Adrenal gland (tissue), 12 donors: ENCODE results near the gene GIMAP5. TPM values are rescaled to one million over a fixed set of nuclear protein-coding genes. Genes with fewer than 3 reads are reported as not detected.

ENCODE experiments used
- DNase-seq, 7 donors: peaks; one replicate each; pipeline ENCODE4 v3.0.0-alpha.2; 2019 to 2020
- H3K27ac ChIP-seq, 5 donors: fragments of 200-600 bp; sonication (generic) in 4 of 5; 1 replicate in 3 of 5; 2 replicates in 2 of 5; pipeline versions ENCODE4 v1.5.1 to v1.8.0; 2016 to 2020; ENCODE audit warnings: mild to moderate bottlenecking in 1 of 5
- H3K27me3 ChIP-seq: fragments of 200-600 bp; 2 replicates; pipeline ENCODE4 v1.8.0; 2021
- H3K36me3 ChIP-seq, 2 donors: fragments of 200-600 bp; replicated peaks in 1 of 2; 1 replicate in 1 of 2; 2 replicates in 1 of 2; pipeline versions ENCODE4 v1.5.1 to v1.8.0; 2018 to 2022
- H3K4me1 ChIP-seq, 2 donors: fragments of 200-600 bp; replicated peaks in 1 of 2; 1 replicate in 1 of 2; 2 replicates in 1 of 2; pipeline versions ENCODE4 v1.5.1 to v1.8.0; 2018 to 2021
- H3K4me3 ChIP-seq, 4 donors: fragments of 200-600 bp; sonication (generic) in 3 of 4; one replicate each; pipeline ENCODE4 v1.5.1; 2016 to 2018
- H3K9me3 ChIP-seq, 3 donors: fragments of 200-600 bp; sonication (generic) in 1 of 3; replicated peaks in 1 of 3; 1 replicate in 2 of 3; 2 replicates in 1 of 3; pipeline versions ENCODE4 v1.5.1 to v1.8.0; 2016 to 2021
- POLR2A ChIP-seq, 2 donors: fragments of 450-650 bp; IDR thresholded peaks; one replicate each; pipeline ENCODE4 v1.6.1; 2017; ENCODE audit warnings: antibody characterized with exemption in 2 of 2, mild to moderate bottlenecking in 2 of 2, moderate library complexity in 1 of 2
- WGBS, 4 donors: extraction: QIAGEN DNeasy Blood & Tissue Kit in 2 of 4; methylation state at CpG; one replicate each; pipeline versions ENCODE4 v1.1.5 to v1.1.7; 2013 to 2017; 5-methylcytosine and 5-hydroxymethylcytosine counted together
- intact Hi-C, 2 donors: fragments of 100-400 bp; cut with DNase I; formaldehyde crosslinking; loops; one replicate each; pipeline versions ENCODE4 v1.14.1 to v1.15.0; 2022 to 2023
- polyA plus RNA-seq, 3 donors: library from polyadenylated mRNA; stranded (reverse); fragments of 200-250 nt in 2 of 3; fragments of 350-450 nt in 1 of 3; fragmentation: Illumina TruSeq in 1 of 3; extraction: RNeasy Lipid Tissue Mini Kit (QIAGEN cat#74804) in 1 of 3; gene quantifications; one replicate each; pipeline ENCODE4 v1.2.3, GENCODE V29; 2013 to 2014
- total RNA-seq, 9 donors: library from RNA; depleted of rRNA in 4 of 9; stranded (reverse); fragments of >200 nt in 4 of 9; fragments of 120-200 nt in 1 of 9; fragmentation: NEBNext Ultra II Directional in 1 of 9; extraction: Animal tissue kit (Norgen Biotek cat#: 25700) in 1 of 9; gene quantifications; one replicate each; pipeline versions ENCODE4 v1.1.0 to v1.2.4, GENCODE V29; 2013 to 2023
- TF ChIP-seq, protein P1 (sequence below), 6 experiments: fragments of 450-650 bp in 4 of 6; fragments of 200-600 bp in 2 of 6; sonication (generic) in 1 of 6; IDR thresholded peaks; 1 replicate in 5 of 6; 2 replicates in 1 of 6; pipeline versions ENCODE4 v1.5.1 to v1.8.0; 2016 to 2021; ENCODE audit warnings: antibody characterized with exemption in 6 of 6, mild to moderate bottlenecking in 2 of 6, moderate library complexity in 1 of 6
- donor health status: healthy with polysubstance abuse.
- donor health status: Bipolar disorder and iron deficiency.
- donor health status: DM: yes; HTN: yes; CAD: no.
- donor health status: DM: no; HTN: no; CAD: no.
- donor health status: DM: no; HTN: no; CAD: no.
- donor health status: DM: yes; HTN: yes; CAD: no.

Gene GIMAP5
- total and polyA plus RNA-seq, 12 donors, result 7.9 to 65.0 (median 19.2) TPM

DNA sequence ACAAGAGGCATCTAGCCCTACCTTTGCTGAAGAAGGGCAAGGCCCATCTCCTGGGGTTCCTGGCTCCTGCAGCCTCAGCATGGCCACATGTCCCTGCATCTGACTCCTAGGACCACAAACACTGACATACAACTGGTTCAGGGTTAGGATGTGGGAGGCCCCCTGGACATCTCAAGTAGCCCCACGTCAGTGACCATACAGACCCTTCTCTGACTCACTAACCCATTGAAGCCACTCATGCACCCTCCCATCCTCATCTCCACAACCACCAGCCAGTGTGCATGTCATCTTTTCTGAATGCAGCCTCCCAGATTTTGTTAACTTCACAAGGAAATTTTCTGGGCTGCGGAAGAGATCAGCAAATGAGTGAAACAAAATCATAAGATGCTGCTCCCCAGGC, 44.7 kb downstream of the GIMAP5 start:
- TF ChIP-seq, protein P1, sequence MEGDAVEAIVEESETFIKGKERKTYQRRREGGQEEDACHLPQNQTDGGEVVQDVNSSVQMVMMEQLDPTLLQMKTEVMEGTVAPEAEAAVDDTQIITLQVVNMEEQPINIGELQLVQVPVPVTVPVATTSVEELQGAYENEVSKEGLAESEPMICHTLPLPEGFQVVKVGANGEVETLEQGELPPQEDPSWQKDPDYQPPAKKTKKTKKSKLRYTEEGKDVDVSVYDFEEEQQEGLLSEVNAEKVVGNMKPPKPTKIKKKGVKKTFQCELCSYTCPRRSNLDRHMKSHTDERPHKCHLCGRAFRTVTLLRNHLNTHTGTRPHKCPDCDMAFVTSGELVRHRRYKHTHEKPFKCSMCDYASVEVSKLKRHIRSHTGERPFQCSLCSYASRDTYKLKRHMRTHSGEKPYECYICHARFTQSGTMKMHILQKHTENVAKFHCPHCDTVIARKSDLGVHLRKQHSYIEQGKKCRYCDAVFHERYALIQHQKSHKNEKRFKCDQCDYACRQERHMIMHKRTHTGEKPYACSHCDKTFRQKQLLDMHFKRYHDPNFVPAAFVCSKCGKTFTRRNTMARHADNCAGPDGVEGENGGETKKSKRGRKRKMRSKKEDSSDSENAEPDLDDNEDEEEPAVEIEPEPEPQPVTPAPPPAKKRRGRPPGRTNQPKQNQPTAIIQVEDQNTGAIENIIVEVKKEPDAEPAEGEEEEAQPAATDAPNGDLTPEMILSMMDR (IDR thresholded peaks at IDR 0.05), result no peak
- TF ChIP-seq POLR2A (IDR thresholded peaks at IDR 0.05), result no peak
- H3K27ac ChIP-seq, result no peak overlapping the region
- no peak overlapping the region for H3K4me3 ChIP-seq
- no peak for DNase-seq
- intact Hi-C loops, result loop anchor here (10.0 kb wide), 2 partner anchors 93 to 203 kb away; no protein-coding TSS in a partner anchor
- no peaks in the 10 kb centered on the region for H3K9me3 ChIP-seq
- no peaks in the 10 kb centered on the region for H3K27me3 ChIP-seq
- H3K4me1 ChIP-seq, result peaks cover 0 to 11% of the 10 kb centered on the region in 2 donors
- no peaks in the 10 kb centered on the region for H3K36me3 ChIP-seq
- 91 to 100% (median 96%) methylated on average over 1 to 2 of the region's 2 CpGs for WGBS, 4 donors

DNA sequence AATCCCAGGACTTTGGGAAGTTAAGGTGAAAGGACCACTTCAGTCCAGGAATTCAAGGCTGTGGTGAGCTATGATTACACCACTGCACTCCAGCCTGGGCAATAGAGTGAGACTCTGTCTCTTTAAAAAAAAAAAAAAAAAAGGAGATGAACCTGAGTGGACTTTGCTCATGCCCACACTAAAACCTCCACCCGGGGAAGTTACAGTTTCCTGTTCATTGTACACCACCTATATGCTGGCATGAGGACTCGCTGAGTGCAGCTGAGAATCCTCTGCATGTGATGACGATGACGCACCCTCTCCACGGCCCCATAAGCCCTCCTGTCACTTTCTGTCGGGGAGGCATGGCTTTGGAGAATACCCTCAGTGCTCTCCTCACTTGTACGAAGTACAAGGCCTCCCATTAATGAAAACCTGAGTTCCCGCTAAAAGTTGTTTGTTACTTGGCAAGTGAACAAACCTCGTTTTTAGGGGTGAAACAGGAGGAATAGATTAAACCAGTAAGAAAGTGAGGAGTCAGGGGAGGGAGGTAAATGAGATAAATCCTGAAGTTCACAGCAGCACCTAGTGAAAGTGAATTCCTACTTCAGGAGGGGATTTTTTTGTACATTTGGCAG, 47.0 kb downstream of the GIMAP5 start:
- Histone ChIP-seq H3K27me3 (no peaks in the 10 kb centered on the region), H3K36me3 (no peaks in the 10 kb centered on the region), H3K9me3 (no peaks in the 10 kb centered on the region), H3K27ac (peak overlapping the region in 1 of 5 donors; percentile 85), H3K4me1 (peaks cover 11 to 28% of the 10 kb centered on the region in 2 donors), H3K4me3 (no peak overlapping the region)
- WGBS, 4 donors, result 59 to 77% (median 67%) methylated on average over 9 of the region's 9 CpGs
- TF ChIP-seq POLR2A (IDR thresholded peaks at IDR 0.05), result no peak
- TF ChIP-seq, protein P1 (IDR thresholded peaks at IDR 0.05), result no peak
- DNase-seq, result no peak
- intact Hi-C loops, result loop anchor here (10.0 kb wide), 2 partner anchors 91 to 201 kb away; no protein-coding TSS in a partner anchor

GRCh38 chr7:150784954-150785353, 47.7 kb downstream of the GIMAP5 start:
- Histone ChIP-seq H3K4me3 (no peak overlapping the region), H3K4me1 (peaks cover 11 to 28% of the 10 kb centered on the region in 2 donors), H3K36me3 (no peaks in the 10 kb centered on the region), H3K9me3 (no peaks in the 10 kb centered on the region), H3K27me3 (no peaks in the 10 kb centered on the region), H3K27ac (peak overlapping the region in 2 of 5 donors; percentile 52 to 85)
- TF ChIP-seq, protein P1 (IDR thresholded peaks at IDR 0.05), result no peak
- TF ChIP-seq POLR2A (IDR thresholded peaks at IDR 0.05), result no peak
- DNase-seq, result no peak
- 70 to 83% (median 73%) methylated on average over 4 of the region's 4 CpGs for WGBS, 4 donors
- intact Hi-C loops, result loop anchor here (10.0 kb wide), 2 partner anchors 90 to 200 kb away; no protein-coding TSS in a partner anchor

DNA sequence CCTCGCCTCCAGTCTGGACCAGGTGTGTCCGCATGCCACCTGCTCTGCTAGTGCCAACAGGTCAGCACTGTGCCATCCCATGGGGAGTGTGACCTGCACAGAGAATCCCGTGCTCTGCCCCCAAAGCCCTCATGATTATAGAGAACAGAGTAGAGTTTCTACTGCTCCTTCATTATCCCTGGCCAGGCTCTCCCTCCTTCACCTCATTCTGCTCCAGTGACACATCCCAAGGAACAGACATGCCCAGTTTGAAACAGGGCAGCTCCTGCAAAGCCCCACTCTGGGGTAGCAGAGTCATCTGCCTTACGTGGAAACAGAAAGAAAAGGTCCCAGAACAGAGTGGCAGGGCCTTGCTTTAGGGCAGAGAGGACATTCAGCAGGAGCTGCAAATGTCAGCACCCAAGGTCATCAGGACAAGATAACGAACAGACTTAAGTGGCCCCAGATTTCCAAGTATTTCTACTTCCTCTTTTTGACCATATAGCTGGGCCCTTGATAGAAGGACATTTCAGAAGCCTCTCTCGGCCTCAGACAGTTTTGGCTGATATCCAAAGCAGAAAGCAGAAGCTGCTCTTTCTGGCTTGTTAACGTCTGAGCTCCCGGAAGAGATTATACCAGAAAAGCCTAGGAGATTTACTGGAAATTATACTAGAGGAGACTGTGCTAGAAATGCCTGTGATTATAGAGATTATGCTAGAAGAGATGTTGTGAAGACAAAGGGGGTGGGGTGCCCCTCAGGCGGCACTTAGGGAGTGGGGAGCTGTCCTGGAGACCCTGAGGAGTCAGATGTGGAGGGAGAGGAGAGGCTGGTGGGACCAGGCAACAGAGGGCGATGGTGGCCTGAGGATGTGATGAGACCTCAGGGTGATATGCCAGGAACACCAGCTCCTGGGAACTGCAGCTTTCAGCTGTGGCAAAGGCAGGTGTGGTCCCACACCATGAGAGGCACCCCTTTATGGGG, 50.4 kb downstream of the GIMAP5 start:
- Histone ChIP-seq H3K4me3 (no peak overlapping the region), H3K27me3 (no peaks in the 10 kb centered on the region), H3K27ac (peak overlapping the region in 4 of 5 donors; percentile 47 to 85 (median 56)), H3K9me3 (no peaks in the 10 kb centered on the region), H3K4me1 (peaks cover 11 to 28% of the 10 kb centered on the region in 2 donors), H3K36me3 (no peaks in the 10 kb centered on the region)
- DNase-seq, result peak in 6 of 7 donors; percentile 42 to 70 (median 50)
- intact Hi-C loops, result loop anchor here (10.0 kb wide), 2 partner anchors 87 to 197 kb away; no protein-coding TSS in a partner anchor
- 37 to 41% (median 38%) methylated on average over 10 of the region's 10 CpGs for WGBS, 4 donors
- TF ChIP-seq, protein P1 (IDR thresholded peaks at IDR 0.05), result no peak
